ENCODE results near the gene ATG2A.

Gene ATG2A

GRCh38 chr11:64845129-64845775, 71.8 kb downstream of the ATG2A start:
- TF ChIP-seq CTCF (conservative IDR thresholded peaks at IDR 0.05; ENCODE audit: low read depth, low read length), result no peak
- no peak overlapping the region for H3K4me3 ChIP-seq (ENCODE audit: low read depth, low read length)
- DNase-seq (ENCODE audit: low read depth), result no peak
